H9 (cell line): ENCODE data around the gene ATP6V0E1. TPM values are rescaled to one million over a fixed set of nuclear protein-coding genes. Genes with fewer than 3 reads are reported as not detected.

Source experiments
- DNase-seq: peaks from one replicate; pipeline ENCODE4 v3.0.0-alpha.2; 2017
- H2AFZ ChIP-seq: one replicate; pipeline ENCODE4 v1.6.1; 2013; ENCODE audit warnings: mild to moderate bottlenecking, low read length, control low read depth, moderate library complexity
- H2AK5ac ChIP-seq: 2 replicates; pipeline ENCODE4 v1.6.1; 2013; ENCODE audit warnings: low read length, control low read depth, mixed read lengths; ENCODE audit not compliant: insufficient read length
- H2BK120ac ChIP-seq: one replicate; pipeline ENCODE4 v1.6.1; 2013; ENCODE audit warnings: low read depth, mild to moderate bottlenecking, low read length, control low read depth, inconsistent platforms; ENCODE audit not compliant: poor library complexity, severe bottlenecking
- H2BK12ac ChIP-seq: 2 replicates; pipeline ENCODE4 v1.6.1; 2013; ENCODE audit warnings: low read length, control low read depth, mixed read lengths, low read depth; ENCODE audit not compliant: insufficient read length
- H2BK15ac ChIP-seq: 2 replicates; pipeline ENCODE4 v1.6.1; 2013; ENCODE audit warnings: low read depth, low read length, control low read depth
- H2BK20ac ChIP-seq: one replicate; pipeline ENCODE4 v1.6.1; 2013; ENCODE audit warnings: low read depth, mild to moderate bottlenecking, low read length, control low read depth, inconsistent platforms; ENCODE audit not compliant: poor library complexity, severe bottlenecking
- H2BK5ac ChIP-seq: 2 replicates; pipeline ENCODE4 v1.6.1; 2013; ENCODE audit warnings: low read length, control low read depth, mixed read lengths; ENCODE audit not compliant: insufficient read length
- H3K14ac ChIP-seq: 2 replicates; pipeline ENCODE4 v1.6.1; 2013; ENCODE audit warnings: low read length, control low read depth; ENCODE audit not compliant: insufficient read depth
- H3K18ac ChIP-seq: 2 replicates; pipeline ENCODE4 v1.6.1; 2013; ENCODE audit warnings: low read depth, mild to moderate bottlenecking, mixed read lengths, low read length, control low read depth; ENCODE audit not compliant: insufficient read length
- H3K23ac ChIP-seq: 2 replicates; pipeline ENCODE4 v1.6.1; 2013; ENCODE audit warnings: low read length, control low read depth, mixed read lengths, low read depth; ENCODE audit not compliant: insufficient read length
- H3K23me2 ChIP-seq: 2 replicates; pipeline ENCODE4 v1.6.1; 2013; ENCODE audit warnings: low read depth, mild to moderate bottlenecking, mixed read lengths, low read length, control low read depth; ENCODE audit not compliant: insufficient read length, poor library complexity, severe bottlenecking
- H3K27ac ChIP-seq: 2 replicates; pipeline ENCODE4 v1.5.1; 2013; ENCODE audit warnings: low read length, control low read depth, mixed read lengths, low read depth; ENCODE audit not compliant: insufficient read length
- H3K27me3 ChIP-seq: 2 replicates; pipeline ENCODE4 v1.6.1; 2013; ENCODE audit warnings: low read length, control low read depth, inconsistent platforms; ENCODE audit not compliant: insufficient read depth
- H3K4ac ChIP-seq: 2 replicates; pipeline ENCODE4 v1.6.1; 2013; ENCODE audit warnings: low read depth, mild to moderate bottlenecking, control low read depth, inconsistent platforms, low read length, moderate library complexity
- H3K4me1 ChIP-seq: 2 replicates; pipeline ENCODE4 v1.6.1; 2013; ENCODE audit warnings: low read length, control low read depth, inconsistent platforms; ENCODE audit not compliant: insufficient read depth
- H3K4me2 ChIP-seq: 2 replicates; pipeline ENCODE4 v1.6.1; 2013; ENCODE audit warnings: low read length, control low read depth, mixed read lengths; ENCODE audit not compliant: insufficient read length, insufficient read depth
- H3K56ac ChIP-seq: 2 replicates; pipeline ENCODE4 v1.6.1; 2013; ENCODE audit warnings: low read depth, mild to moderate bottlenecking, mixed read lengths, low read length, control low read depth; ENCODE audit not compliant: insufficient read length
- H3K79me1 ChIP-seq: 2 replicates; pipeline ENCODE4 v1.6.1; 2013; ENCODE audit warnings: low read depth, mild to moderate bottlenecking, moderate library complexity, low read length, control low read depth, inconsistent platforms; ENCODE audit not compliant: insufficient read depth, poor library complexity, severe bottlenecking
- H3K79me2 ChIP-seq: 2 replicates; pipeline ENCODE4 v1.6.1; 2013; ENCODE audit warnings: low read length, control low read depth, inconsistent platforms; ENCODE audit not compliant: insufficient read depth
- H3K9ac ChIP-seq: 2 replicates; pipeline ENCODE4 v1.6.1; 2013; ENCODE audit warnings: low read length, control low read depth, mixed read lengths; ENCODE audit not compliant: insufficient read length; ENCODE audit errors: extremely low read depth
- H3K9me3 ChIP-seq: one replicate; pipeline ENCODE4 v1.6.1; 2013; ENCODE audit warnings: low read depth, low read length, inconsistent platforms; ENCODE audit not compliant: control insufficient read depth
- H3T11ph ChIP-seq: one replicate; pipeline ENCODE4 v1.6.1; 2013; ENCODE audit warnings: mild to moderate bottlenecking, low read length, control low read depth, inconsistent platforms
- H4K20me1 ChIP-seq: one replicate; pipeline ENCODE4 v1.6.1; 2013; ENCODE audit not compliant: control insufficient read depth, insufficient read length, insufficient read depth
- H4K5ac ChIP-seq: 2 replicates; pipeline ENCODE4 v1.6.1; 2013; ENCODE audit warnings: low read depth, mild to moderate bottlenecking, mixed read lengths, low read length, control low read depth; ENCODE audit not compliant: insufficient read length
- H4K8ac ChIP-seq: replicated peaks from 2 replicates; pipeline ENCODE4 v1.6.1; 2013; ENCODE audit warnings: low read length, control low read depth, mixed read lengths, low read depth; ENCODE audit not compliant: insufficient read length
- H4K91ac ChIP-seq: 2 replicates; pipeline ENCODE4 v1.6.1; 2013; ENCODE audit warnings: low read depth, mild to moderate bottlenecking, moderate library complexity, mixed read lengths, low read length, control low read depth; ENCODE audit not compliant: insufficient read length
- H3K27ac Mint-ChIP-seq, 3 experiments: 2 replicates in 2 of 3; 3 replicates in 1 of 3; pipeline ENCODE4 v1.8.0; 2020 to 2021; ENCODE audit warnings: mixed read lengths in 3 of 3, mild to moderate bottlenecking in 1 of 3, moderate library complexity in 1 of 3
- H3K27me3 Mint-ChIP-seq: 2 replicates; pipeline ENCODE4 v1.8.0; 2021; ENCODE audit warnings: low read depth, mild to moderate bottlenecking, moderate library complexity, mixed read lengths
- H3K36me3 Mint-ChIP-seq, 3 experiments: 2 replicates in 2 of 3; 3 replicates in 1 of 3; pipeline ENCODE4 v1.8.0; 2020 to 2021; ENCODE audit warnings: low read depth in 3 of 3, mixed read lengths in 3 of 3; ENCODE audit not compliant: insufficient read depth in 1 of 3
- H3K4me1 Mint-ChIP-seq, 2 experiments: 2 replicates each; pipeline ENCODE4 v1.8.0; 2020; ENCODE audit warnings: mixed read lengths in 2 of 2
- H3K4me3 Mint-ChIP-seq, 2 experiments: 2 replicates in 1 of 2; 3 replicates in 1 of 2; pipeline ENCODE4 v1.8.0; 2020 to 2021; ENCODE audit warnings: mild to moderate bottlenecking in 2 of 2, mixed read lengths in 2 of 2, moderate library complexity in 1 of 2
- H3K9me3 Mint-ChIP-seq, 2 experiments: 2 replicates in 1 of 2; 3 replicates in 1 of 2; pipeline ENCODE4 v1.8.0; 2020; ENCODE audit warnings: mild to moderate bottlenecking in 2 of 2, mixed read lengths in 2 of 2, moderate library complexity in 1 of 2
- CTCF ChIP-seq: fragments of 200-600 bp; sonication (generic); conservative IDR thresholded peaks from 3 replicates; pipeline ENCODE4 v1.8.0; 2021; ENCODE audit warnings: antibody characterized with exemption, mild to moderate bottlenecking
- WGBS: extraction: QIAGEN DNeasy Blood & Tissue Kit; methylation state at CpG from one replicate; pipeline ENCODE4 v1.1.7; 2013; ENCODE audit warnings: missing lambda C conversion rate, low lambda C conversion rate, mixed read lengths; ENCODE audit not compliant: insufficient read length; ENCODE audit errors: extremely low coverage; 5-methylcytosine and 5-hydroxymethylcytosine counted together
- total RNA-seq: library from RNA; stranded (reverse); gene quantifications from 2 replicates; pipeline ENCODE4 v1.2.1, GENCODE V29; 2021

The ATP6V0E1 gene
- total RNA-seq, 1 experiment from 2014 or later, result 101 TPM

DNA sequence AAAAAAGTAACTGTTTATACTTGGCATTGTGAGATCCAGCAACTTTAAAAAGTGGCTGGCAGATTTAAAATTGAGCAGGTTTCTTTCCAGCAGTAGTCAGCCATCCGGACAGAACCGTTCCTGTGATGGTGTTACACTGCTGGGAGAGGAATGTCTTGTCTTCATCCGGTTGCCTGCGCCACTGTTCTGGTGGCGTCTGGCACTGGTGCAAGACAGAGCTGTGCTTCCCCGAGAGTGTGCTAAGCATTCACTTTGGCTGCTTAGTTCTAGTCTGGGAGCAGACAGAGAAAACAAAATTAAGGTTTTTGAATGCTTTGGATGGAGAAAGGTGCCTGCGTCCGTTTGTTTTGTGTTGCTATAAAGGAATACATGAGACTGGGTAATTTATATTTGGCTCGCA lies 37.1 kb downstream of the ATP6V0E1 start:
- Histone ChIP-seq H2BK15ac (no peak overlapping the region), H3K18ac (no peak overlapping the region), H4K8ac (no peak overlapping the region), H3K56ac (no peak overlapping the region), H3K23ac (no peak overlapping the region), H4K20me1 (no peaks in the 10 kb centered on the region), H3K27me3 (no peaks in the 10 kb centered on the region), H2AFZ (no peak overlapping the region), H2AK5ac (no peak overlapping the region), H2BK120ac (no peak overlapping the region), H3T11ph (no peak overlapping the region), H3K27ac (no peak overlapping the region), H3K23me2 (no peaks in the 10 kb centered on the region), H3K14ac (no peak overlapping the region), H2BK12ac (no peak overlapping the region), H2BK20ac (no peak overlapping the region), H2BK5ac (no peak overlapping the region), H3K9me3 (no peaks in the 10 kb centered on the region), H4K91ac (no peak overlapping the region), H3K4ac (no peak overlapping the region), H3K79me2 (peaks cover 2% of the 10 kb centered on the region; the same call in 1 of the 2 replicates), H3K79me1 (peaks cover 4% of the 10 kb centered on the region), H3K4me1 (peaks cover 5% of the 10 kb centered on the region; the same call in 1 of the 2 replicates), H3K9ac (no peak overlapping the region), H3K4me2 (no peak overlapping the region), H4K5ac (no peak overlapping the region)
- Mint-ChIP-seq H3K27me3 (no peaks in the 10 kb centered on the region), H3K27ac (no peak overlapping the region), H3K36me3 (peaks cover 17 to 37% (median 23%) of the 10 kb centered on the region in 3 experiments), H3K9me3 (no peaks in the 10 kb centered on the region), H3K4me1 (peaks cover 14% of the 10 kb centered on the region in 2 experiments), H3K4me3 (no peak overlapping the region)
- DNase-seq, result no peak
- no peak for TF ChIP-seq CTCF
- WGBS, result no CpG with 5 or more reads among the region's 9 CpGs
